Measurements from ENCODE around the gene DNMBP.

DNA sequence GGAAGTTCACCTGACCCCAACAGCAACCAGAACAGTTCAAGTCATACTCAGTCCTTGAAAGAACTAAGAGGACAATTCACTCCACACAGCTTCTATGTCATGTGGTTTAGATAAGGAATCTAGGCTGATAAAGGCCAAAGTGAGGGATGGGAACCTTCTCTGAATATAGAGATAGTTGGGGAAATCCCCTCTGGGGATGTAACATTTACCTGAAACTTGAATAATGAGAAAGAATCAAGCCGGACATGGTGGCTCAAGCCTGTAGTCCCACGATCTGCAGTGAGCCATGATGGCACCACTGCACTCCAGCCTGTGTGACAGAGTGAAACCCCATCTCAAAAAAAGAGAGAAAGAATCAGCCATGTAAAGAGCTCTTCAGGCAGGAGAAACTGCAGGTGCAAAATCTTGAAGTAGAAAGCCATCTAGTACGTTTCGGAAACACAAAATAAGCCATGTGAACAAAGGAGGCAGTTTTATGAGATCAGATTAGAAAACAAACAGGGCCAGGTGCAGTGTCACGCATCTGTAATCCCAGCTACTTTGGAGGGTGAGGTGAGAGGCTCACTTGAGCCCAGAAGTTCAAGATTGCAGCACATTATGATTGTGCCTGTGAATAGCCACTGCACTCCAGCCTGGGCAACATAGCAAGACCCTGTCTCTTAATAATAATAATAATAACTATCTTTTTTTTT, 4.5 kb upstream of the DNMBP start:
- TF ChIP-seq CTCF (conservative IDR thresholded peaks at IDR 0.05) (no peak), ZFX (IDR thresholded peaks at IDR 0.05) (no peak)
